Activated T-helper 1 cell treated with Interleukin-2 at 50 U/mL for 16 hours (primary cell): ENCODE data around the gene SWT1.
"Not testable (repeated sequence)": the region's sequence is repeated elsewhere in the genome, so short reads cannot be mapped to it uniquely, and the experiment has no call there.

Experiments
- DNase-seq: peaks from one replicate; pipeline ENCODE4 v3.0.0-alpha.2; 2020; ENCODE audit warnings: low read depth

The SWT1 gene

DNA sequence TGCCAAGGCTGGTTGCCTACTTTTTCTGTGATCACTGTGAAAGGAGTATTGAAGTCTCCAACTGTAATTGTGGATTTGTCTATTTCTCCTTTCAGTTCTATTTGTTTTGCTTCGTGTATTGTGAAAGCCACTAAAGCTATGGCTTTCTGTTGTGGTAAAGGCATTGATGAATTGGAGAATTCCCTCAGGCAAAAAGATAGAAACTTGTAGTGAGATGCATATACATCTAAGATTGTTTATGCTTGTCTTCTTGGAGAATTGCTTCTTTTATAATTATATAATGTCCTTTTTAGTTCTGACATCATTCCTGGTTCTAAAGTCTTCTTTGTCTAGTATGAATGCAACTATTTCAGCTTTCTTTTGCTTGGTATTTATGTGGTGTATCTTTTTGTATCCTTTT is 36.8 kb downstream of the SWT1 start:
- DNase-seq, result no peak

DNA sequence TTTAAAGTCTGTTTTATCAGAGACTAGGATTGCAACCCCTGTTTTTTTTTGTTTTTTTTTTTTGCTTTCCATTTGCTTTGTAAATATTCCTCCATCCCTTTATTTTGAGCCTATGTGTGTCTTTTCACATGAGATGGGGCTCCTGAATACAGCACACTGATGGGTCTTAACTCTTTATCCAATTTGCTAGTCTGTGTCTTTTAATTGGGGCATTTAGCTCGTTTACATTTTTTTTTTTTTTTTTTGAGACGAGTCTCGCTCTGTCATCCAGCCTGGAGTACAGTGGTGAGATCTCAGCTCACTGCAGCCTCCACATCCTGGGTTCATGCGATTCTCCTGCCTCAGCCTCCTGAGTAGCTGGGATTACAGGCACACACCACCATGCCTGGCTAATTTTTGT is 41.7 kb downstream of the SWT1 start:
- DNase-seq, result not testable (repeated sequence)

DNA sequence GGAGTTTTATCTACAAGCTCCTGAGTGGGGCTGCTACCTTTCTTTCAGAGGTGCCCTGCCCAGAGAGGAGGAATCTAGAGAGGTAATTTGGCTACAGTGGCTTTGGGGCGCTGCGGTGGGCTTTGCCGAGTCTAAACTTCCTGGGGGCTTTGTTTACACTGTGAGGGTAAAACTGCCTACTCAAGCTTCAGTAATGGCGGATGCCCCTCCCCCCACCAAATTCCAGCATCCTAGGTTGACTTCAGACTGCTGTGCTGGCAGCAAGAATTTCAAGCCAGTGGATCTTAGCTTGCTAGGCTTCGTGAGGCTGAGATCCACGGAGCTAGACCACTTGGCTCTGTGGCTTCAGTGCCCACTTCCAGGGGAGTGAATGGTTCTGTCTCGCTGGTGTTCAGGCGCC is 43.9 kb downstream of the SWT1 start:
- DNase-seq, result no peak

DNA sequence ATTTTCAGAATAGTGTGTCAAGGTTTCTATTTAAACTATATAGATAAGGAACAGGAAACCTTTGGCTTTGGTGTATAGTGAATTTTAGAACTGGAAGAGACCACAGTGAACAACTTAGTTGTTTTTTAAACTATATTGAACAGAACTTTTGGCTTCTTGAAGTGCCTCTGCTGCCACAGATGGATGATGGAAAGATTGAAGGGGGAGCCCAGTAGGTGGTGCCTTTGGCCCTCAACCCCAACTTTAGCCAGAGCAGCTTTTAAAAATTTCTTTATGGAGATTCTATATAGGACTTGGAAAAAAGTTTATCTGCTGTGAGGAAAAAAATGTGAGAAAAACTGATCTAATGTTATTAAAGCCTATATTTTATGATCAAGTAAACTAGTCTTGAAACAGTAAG is 50.2 kb downstream of the SWT1 start:
- no peak for DNase-seq

DNA sequence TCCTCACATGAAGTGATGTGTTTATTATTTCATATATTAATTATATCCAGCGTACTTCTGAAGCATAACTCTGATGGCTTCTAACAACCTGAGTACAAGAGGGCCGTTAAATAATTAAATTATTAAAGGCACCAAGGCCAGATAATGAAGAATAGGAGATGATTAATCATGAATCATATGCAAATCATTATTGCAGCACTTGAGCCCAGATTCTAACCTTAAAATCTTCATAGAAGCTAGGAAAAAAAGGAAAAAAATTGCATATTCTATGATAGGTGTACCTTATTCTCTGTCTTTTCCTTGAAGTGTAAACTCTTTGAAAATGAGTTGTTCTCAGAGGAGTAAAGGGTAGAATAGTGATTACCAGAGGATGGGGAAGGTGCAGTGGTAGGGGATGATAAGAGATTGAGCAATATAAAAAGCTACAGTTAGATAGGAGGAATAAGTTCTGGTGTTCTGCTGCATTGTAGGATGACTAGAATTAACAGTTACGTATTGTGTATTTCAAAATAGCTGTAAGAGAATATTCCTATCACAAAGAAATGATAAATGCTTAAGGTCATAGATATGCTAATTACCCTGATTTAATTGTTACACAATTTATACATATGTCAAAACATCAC is 51.1 kb downstream of the SWT1 start:
- no peak for DNase-seq

DNA sequence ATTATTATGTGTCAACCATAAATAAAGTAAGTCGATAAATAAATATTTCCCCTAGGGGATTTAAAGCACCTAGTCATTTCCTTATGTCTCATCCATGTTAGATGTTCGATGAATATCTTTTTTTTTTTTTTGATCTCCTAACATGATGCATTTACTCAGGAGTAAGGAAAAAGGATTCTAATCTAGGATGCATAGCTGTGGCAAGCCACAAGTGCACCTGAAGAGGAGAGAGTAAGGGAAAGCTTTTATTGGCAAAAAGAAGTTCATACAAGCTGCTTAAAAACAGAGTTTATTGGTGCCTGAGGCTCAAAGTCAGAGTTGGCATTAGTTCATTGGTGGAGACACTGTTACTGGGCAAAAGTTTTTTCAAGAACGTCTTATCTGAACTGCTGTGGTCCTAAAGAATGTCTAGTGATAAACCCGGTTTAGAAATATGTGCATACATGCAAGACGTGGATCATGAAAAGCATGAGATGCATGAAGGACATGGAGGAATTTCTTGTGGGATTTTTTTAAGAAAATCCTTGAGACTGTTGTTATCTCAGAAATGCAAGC is 51.7 kb downstream of the SWT1 start:
- no peak for DNase-seq

DNA sequence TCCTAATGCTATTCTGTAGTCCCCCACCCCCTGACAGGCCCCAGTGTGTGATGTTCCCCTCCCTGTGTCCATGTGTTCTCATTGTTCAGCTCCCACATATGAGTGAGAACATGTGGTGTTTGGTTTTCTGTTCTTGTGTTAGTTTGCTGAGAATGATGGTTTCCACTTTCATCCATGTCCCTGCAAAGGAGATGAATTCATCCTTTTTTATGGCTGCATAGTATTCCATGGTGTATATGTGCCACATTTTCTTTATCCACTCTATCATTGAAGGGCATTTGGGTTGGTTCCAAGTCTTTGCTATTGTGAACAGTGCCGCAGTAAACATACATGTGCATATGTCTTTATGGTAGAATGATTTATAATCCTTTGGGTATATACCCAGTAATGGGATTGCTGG is 52.4 kb downstream of the SWT1 start:
- DNase-seq, result not testable (repeated sequence)

DNA sequence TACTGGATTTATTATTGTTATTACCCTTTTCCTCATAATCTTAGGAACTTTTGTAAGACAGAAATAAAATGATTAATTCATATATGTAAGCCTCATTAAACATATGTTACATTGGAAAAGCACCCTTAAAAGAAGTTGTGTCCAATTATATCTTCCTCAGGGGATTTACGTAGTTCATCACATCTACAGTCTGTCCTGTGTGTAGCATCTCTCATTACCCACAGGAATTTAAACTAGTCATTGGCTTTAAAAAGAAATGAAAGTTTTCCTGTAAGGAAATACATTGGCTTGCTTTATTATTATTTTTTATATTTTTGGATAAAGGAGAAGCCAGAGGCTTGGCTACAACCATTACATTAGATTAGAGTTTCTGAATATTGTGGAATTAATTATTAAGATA is 56.1 kb downstream of the SWT1 start:
- DNase-seq, result no peak

DNA sequence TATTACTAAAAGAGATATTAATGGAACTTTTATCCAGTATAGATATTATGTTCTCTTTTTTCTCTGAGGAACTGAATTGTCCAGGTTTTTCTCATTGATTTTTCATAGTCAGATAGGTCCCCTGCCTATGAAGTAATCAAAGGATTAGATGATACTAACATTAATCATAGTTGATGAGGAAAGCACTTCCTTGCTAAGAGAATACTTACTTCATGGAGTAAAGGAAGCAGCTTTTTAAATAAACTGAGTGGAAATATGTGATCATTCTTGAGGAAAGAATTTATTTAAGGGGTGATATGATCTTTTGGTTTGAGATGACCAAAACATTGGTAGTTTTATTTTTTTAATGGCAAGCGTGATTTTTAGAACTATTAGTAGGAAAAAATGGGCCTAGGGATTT is 58.9 kb downstream of the SWT1 start:
- DNase-seq, result no peak

DNA sequence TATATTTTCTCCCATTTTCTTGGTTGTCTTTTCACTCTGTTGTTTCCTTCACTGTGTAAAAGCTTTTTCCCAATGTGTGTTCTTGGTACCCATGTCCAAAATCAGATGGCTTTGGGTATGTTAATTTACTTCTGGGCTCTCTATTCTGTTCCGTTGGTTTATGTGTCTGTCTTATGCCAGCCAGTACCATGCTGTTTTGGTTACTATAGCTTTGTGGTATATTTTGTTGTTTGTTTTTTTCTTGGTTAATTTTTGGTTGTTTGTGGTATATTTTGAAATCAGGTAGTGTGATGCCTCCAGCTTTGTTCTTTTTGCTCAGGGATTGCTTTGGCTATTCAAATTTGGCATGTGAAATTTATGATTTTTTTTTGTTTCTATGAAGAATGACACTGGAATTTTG is 67.2 kb downstream of the SWT1 start:
- DNase-seq, result no peak

DNA sequence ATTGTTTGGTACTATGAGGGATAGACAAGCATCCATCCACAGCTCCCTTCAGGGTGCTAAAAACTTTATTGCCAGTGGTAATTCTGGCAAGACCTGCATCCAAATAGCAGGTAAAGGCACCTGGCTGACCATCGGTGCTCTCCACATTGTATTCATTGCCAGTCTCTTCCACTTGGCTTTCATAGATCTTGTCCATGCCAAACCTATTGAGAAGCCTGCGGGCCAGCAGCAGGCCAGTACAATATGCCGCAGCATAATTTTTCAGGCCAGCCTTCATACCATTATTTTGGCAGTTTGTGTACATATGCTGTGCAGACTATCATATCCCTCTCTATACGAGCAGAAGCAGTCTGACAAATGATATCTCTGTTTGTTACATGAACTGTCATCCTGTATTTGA is 70.2 kb downstream of the SWT1 start:
- no peak for DNase-seq

DNA sequence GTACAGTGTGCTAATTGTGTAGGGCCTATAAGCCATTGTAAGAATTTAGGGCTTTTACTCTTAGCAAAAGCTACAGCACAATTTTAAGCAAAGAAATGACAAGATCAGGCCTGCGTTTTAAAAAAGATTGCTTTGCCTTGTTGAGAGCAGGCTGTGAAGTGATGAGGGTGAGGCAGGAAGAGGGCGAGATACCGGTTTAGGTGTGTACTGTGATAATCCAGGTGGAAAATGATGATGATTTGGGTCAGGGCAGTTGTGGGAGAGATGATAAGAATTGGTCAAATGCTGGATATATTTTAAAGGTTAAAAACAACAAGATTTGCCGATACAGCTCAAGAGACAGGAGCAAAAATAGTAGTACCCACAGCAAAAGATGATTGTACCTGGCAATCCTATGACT is 72.0 kb downstream of the SWT1 start:
- DNase-seq, result no peak

DNA sequence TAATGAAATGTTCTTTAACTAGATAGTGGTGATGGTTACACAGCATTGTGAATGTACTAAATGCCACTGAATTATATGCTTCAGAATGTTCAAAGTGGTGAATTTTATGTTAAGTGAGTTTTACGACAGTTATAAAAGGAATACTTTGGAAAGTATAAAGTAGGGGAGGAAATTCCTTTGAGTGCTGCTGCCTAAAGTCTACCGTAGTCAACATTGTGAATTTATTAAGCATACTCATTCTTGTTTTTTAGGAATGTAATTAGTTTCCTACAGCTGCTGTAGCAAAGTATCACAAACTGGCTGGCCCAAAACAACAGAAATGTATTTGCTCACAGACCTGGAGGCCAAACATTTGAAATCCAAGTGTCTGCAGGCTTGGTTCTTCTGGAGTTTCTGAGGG is 73.0 kb downstream of the SWT1 start:
- DNase-seq, result no peak

DNA sequence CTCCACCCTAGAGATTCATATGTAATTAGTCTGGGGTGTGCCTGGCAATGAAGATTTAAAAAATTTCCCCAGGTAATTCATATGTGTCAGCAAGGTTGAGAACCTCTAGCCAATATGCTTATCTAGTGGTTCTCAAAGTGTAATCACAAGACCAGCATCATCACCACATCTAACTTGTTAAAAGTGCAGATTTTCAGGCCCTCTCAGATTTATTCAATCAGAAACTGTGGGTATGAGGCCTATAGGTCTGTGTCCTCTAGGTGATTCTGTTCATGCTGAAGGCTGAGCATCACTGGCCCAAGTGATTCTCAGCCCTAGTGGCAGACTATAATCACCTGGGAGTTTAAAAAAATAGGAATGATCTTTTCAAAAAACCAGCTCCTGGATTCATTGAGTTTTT is 75.9 kb downstream of the SWT1 start:
- DNase-seq, result no peak

DNA sequence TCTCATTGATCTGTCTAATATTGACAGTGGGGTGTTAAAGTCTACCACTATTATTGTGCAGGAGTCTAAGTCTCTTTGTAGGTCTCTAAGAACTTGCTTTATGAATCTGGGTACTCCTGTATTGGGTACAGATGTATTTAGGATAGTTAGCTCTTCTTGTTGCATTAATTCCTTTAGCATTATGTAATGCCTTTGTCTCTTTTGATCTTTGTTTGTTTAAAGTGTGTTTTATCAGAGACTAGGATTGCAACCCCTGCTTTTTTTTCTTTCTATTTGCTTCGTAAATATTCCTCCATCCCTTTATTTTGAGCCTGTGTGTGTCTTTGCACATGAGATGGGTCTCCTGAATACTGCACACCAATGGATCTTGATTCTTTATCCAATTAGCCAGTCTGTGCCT is 77.2 kb downstream of the SWT1 start:
- DNase-seq, result not testable (repeated sequence)

DNA sequence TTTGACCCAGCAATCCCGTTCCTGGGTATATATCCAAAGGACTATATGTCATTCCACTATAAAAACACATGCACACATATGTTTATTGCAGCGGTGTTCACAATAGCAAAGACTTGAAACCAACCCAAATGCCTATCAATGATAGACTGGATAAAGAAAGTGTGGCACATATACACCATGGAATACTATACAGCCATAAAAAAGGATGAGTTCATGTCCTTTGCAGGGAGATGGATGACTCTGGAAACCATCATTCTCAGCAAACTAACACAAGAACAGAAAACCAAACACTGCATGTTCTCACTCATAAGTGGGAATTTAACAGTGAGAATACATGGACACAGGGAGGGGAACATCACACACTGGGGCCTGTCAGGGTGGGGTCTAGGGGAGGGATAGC is 80.2 kb downstream of the SWT1 start:
- DNase-seq, result not testable (repeated sequence)

DNA sequence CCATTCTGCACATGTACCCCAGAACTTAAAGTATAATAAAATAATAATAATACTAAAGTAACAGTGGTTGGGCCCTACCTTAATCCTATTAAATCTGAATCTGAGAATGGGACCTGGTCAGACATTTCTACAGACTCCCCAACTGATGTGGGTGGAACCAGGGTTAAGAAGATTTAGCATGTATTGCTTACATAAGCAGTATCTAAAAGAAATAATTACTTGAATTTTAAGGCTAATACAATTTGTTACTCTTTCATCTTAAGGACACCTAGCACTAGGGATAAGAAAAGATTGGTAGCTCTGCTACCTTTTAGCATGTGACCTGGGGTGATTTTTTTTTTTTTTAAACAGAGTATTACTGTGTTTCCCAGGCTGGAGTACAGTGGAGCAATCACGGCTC is 80.7 kb downstream of the SWT1 start:
- no peak for DNase-seq

DNA sequence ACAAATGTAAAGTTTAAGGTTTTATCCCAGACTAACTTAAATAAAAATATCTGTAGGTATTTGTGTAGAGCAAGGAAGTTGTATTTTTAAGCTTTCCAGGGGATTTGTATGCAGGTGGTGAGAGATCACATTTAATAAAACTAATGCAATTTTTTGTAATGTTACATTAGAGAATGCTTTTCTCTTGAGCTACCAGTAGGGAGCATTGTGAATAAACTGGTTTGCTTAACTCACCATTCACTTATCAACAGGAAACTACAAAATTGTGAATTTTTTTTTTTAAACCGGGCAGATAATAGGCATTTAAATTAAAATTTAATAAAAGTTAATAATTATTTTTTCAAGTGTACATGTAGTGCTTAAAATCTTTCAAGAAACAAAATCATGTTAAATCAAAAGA is 81.5 kb downstream of the SWT1 start:
- DNase-seq, result no peak

DNA sequence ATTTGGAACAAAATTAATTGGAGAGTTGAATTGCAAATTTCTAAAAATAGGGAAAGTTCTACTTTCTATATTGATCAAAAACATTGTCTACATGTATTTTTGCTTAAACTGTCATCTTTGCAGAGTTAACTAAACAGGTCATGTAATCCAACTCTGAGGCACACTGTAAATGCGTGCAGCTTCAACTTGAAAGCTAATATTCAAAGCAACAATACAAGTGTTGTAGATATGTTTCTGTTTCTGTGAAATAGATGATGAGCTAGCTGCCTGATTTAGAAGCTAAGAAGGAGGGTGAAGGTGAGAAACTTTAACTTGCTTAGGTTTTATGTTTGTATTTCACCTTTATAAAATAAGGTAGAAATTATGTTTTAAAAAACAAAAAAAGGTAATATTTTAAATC is 82.9 kb downstream of the SWT1 start:
- DNase-seq, result no peak

DNA sequence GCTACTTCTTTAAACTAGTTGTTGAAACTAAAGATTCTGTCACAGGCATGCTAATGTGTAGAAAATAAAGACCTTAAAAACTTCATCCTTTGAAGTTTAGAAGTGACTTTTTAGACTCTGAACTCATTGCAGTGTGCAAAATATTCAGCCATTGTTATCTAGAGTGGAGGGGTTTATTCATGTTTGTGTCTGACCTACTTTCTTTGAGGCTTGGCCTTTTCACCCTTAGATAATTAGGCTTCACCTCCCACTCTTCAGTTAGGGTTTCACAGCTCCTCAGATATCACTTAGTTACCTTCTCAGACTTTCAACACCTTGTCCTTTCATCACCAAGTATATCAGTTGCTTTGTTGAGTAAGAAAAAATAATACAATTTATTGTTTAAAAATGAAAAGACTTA is 84.2 kb downstream of the SWT1 start:
- DNase-seq, result no peak

DNA sequence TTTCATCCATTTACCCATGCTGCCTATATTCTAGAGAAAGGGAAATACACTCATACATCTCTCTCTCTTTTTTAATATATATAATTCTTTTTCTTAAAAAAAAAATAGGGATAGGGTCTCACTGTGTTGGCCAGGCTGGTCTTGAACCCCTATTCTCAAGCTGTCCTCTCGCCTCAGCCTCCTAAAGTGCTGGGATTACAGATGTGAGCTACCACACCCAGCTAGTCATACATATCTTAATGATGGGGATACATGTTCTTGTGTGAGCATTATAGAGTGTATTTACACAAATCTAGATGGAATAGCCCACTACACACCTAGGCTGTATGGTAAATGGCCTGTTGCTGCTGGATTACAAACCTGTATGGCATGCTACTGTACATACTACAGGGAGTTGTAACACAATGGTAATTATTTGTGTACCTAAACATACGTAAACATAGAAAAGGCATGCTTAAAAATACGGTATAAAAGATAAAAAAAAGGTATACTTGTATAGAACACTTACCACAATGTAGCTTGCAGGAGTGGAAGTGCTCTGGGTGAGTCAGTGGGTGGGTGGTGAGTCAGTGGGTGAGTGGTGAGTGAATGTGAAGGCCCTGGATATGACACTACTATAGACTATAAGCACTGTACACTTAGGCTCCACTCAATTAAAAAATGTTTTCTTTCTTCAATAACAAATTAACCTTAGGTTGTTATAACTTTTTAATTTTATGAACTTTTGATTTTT is 87.2 kb downstream of the SWT1 start:
- DNase-seq, result no peak

DNA sequence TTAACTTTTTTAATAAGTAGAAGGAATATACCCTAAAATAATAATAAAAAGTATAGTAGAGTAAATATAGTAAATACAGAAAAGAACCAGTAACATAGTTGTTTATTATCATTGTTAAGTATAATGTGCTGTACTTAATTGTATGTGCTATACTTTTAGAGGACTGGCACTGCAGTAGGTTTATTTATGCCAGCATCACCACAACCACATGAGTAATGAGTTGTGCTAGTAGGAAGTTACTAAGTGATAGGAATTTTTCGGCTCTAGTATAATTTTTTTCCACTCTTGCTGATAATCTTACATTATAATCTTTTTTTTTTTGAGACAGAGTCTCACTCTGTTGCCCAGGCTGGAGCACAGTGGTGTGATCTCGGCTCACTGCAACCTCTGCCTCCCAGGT is 88.5 kb downstream of the SWT1 start:
- no peak for DNase-seq

DNA sequence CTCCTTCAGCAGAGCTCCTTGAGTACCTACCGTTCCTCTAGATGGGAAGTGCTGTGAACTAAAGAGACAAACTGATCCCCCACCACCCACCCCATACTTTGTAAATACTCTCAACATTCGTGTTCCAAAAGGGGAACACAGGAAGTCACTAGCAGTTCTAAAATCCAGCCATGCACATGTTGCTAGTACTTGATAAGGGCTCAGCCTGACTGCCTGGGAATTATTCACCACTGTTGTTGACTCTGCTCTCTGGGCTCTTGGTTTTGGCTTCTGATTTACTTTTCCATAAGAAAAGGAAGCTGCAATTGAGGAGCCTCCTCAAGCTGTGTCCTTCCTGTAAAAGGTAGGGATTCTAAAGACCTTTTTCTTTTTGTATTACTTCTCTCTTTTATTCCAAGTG is 92.6 kb downstream of the SWT1 start:
- DNase-seq, result no peak

DNA sequence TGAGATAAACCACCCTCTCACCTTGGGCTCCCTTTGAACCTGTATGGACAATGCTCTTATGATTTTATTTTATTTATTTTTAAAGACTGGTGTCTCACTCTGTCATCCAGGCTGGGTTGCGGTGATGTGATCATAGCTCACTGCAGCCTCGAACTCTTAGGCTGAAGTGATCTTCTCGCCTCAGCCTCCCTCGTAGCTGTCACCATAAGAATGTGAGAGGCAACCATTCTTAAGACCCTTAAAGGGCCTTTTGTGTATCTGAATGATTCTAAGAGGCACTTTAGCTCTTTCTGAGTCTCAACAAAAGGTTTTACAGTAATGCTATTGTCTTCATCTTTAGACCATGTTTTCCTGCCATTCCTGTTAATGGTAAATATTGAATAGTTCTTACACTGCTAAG is 93.1 kb downstream of the SWT1 start:
- DNase-seq, result no peak
